CD4-positive, CD25-positive, alpha-beta regulatory T cell (primary cell): ENCODE measurements around the gene DNAAF8. TPM values are rescaled to one million over a fixed set of nuclear protein-coding genes. Genes with fewer than 3 reads are reported as not detected.

Source experiments
- ATAC-seq, 2 donors: fragments of 150-1000 bp; cut with Tn5 transposase; one replicate each; pipeline ENCODE4 v1.10.0; 2021; ENCODE audit warnings: low read depth in 2 of 2, moderate number of reproducible peaks in 2 of 2, moderate library complexity in 1 of 2
- DNase-seq, 3 donors: peaks; one replicate each; pipeline versions ENCODE4 v3.0.0 to v3.0.0-alpha.2; 2012 to 2022; ENCODE audit warnings: mixed read lengths in 1 of 3
- H3K27ac ChIP-seq: one replicate; pipeline ENCODE4 v1.7.0; 2013; ENCODE audit warnings: mild to moderate bottlenecking, low read length; ENCODE audit not compliant: insufficient read depth, poor library complexity, severe bottlenecking
- H3K27me3 ChIP-seq: one replicate; pipeline ENCODE4 v1.7.0; 2013; ENCODE audit warnings: low read length; ENCODE audit not compliant: control insufficient read depth, insufficient read depth
- H3K36me3 ChIP-seq: one replicate; pipeline ENCODE4 v1.7.0; 2013; ENCODE audit warnings: mild to moderate bottlenecking, low read length, moderate library complexity; ENCODE audit not compliant: control insufficient read depth, insufficient read depth
- H3K4me1 ChIP-seq: 2 replicates; pipeline ENCODE4 v1.7.0; 2013; ENCODE audit warnings: mild to moderate bottlenecking, low read length; ENCODE audit not compliant: insufficient read depth, control insufficient read depth, poor library complexity, severe bottlenecking
- H3K4me3 ChIP-seq: one replicate; pipeline ENCODE4 v1.7.0; 2013; ENCODE audit warnings: low read depth, mild to moderate bottlenecking, low read length, moderate library complexity
- H3K9me3 ChIP-seq, 2 experiments: 1 replicate in 1 of 2; 2 replicates in 1 of 2; pipeline ENCODE4 v1.7.0; 2013; ENCODE audit warnings: low read length in 2 of 2, mild to moderate bottlenecking in 1 of 2, moderate library complexity in 1 of 2; ENCODE audit not compliant: control insufficient read depth in 2 of 2
- H3K27ac Mint-ChIP-seq, 3 donors: one replicate each; pipeline ENCODE4 v1.8.0; 2020 to 2022; ENCODE audit warnings: mild to moderate bottlenecking in 3 of 3, mixed read lengths in 3 of 3, moderate library complexity in 2 of 3
- H3K27me3 Mint-ChIP-seq: one replicate; pipeline ENCODE4 v1.8.0; 2022; ENCODE audit warnings: mild to moderate bottlenecking, mixed read lengths
- H3K36me3 Mint-ChIP-seq: one replicate; pipeline ENCODE4 v1.8.0; 2020; ENCODE audit warnings: mixed read lengths
- H3K4me1 Mint-ChIP-seq, 4 donors: one replicate each; pipeline ENCODE4 v1.8.0; 2020 to 2022; ENCODE audit warnings: mixed read lengths in 4 of 4, mild to moderate bottlenecking in 1 of 4
- H3K4me3 Mint-ChIP-seq, 4 donors: one replicate each; pipeline ENCODE4 v1.8.0; 2020 to 2022; ENCODE audit warnings: mild to moderate bottlenecking in 4 of 4, mixed read lengths in 4 of 4, moderate library complexity in 3 of 4
- H3K9me3 Mint-ChIP-seq, 7 donors: one replicate each; pipeline ENCODE4 v1.8.0; 2020 to 2022; ENCODE audit warnings: mixed read lengths in 7 of 7, mild to moderate bottlenecking in 3 of 7, moderate library complexity in 2 of 7
- polyA plus RNA-seq, 4 donors: library from polyadenylated mRNA; unstranded; fragments of 300-500 nt; fragmentation: Illumina TruSeq; gene quantifications; one replicate each; pipeline ENCODE4 v1.2.3, GENCODE V29; 2021
- total RNA-seq: library from RNA; stranded (reverse); gene quantifications from one replicate; pipeline ENCODE4 v1.2.3, GENCODE V29; 2022

The DNAAF8 gene
- total and polyA plus RNA-seq, 5 donors from 2014 or later = 0.06 TPM; not detected in 4

GRCh38 chr16:4703906-4704305 is 30.4 kb upstream of the DNAAF8 start:
- peaks cover 0 to 2% (median under 1%) of the 10 kb centered on the region in 4 donors for H3K4me1 Mint-ChIP-seq
- Histone ChIP-seq H3K4me3 (no peak overlapping the region), H3K4me1 (no peaks in the 10 kb centered on the region), H3K36me3 (peaks cover 29% of the 10 kb centered on the region), H3K27me3 (no peaks in the 10 kb centered on the region), H3K27ac (no peak overlapping the region), H3K9me3 (no peaks in the 10 kb centered on the region)
- H3K27ac Mint-ChIP-seq = no peak overlapping the region
- no peaks in the 10 kb centered on the region for H3K27me3 Mint-ChIP-seq
- peaks cover 13% of the 10 kb centered on the region for H3K36me3 Mint-ChIP-seq
- no peak for ATAC-seq
- H3K4me3 Mint-ChIP-seq = no peak overlapping the region
- peak in 1 of 3 donors; percentile 26 for DNase-seq
- H3K9me3 Mint-ChIP-seq = no peaks in the 10 kb centered on the region

GRCh38 chr16:4704491-4704890 is 29.8 kb upstream of the DNAAF8 start:
- no peaks in the 10 kb centered on the region for H3K27me3 Mint-ChIP-seq
- Histone ChIP-seq H3K27ac (no peak overlapping the region), H3K9me3 (no peaks in the 10 kb centered on the region), H3K4me1 (no peaks in the 10 kb centered on the region), H3K4me3 (no peak overlapping the region), H3K27me3 (no peaks in the 10 kb centered on the region), H3K36me3 (peaks cover 23% of the 10 kb centered on the region)
- peaks cover 13% of the 10 kb centered on the region for H3K36me3 Mint-ChIP-seq
- ATAC-seq (no peak), DNase-seq (no peak)
- no peaks in the 10 kb centered on the region for H3K9me3 Mint-ChIP-seq
- H3K4me3 Mint-ChIP-seq = no peak overlapping the region
- peaks cover 0 to 4% (median under 1%) of the 10 kb centered on the region in 4 donors for H3K4me1 Mint-ChIP-seq
- no peak overlapping the region for H3K27ac Mint-ChIP-seq

GRCh38 chr16:4704913-4705312 is 29.4 kb upstream of the DNAAF8 start:
- Mint-ChIP-seq H3K4me1 (peaks cover 0 to 6% (median under 1%) of the 10 kb centered on the region in 4 donors), H3K9me3 (no peaks in the 10 kb centered on the region), H3K27ac (no peak overlapping the region), H3K36me3 (peaks cover 13% of the 10 kb centered on the region), H3K4me3 (no peak overlapping the region), H3K27me3 (no peaks in the 10 kb centered on the region)
- no peak overlapping the region for H3K27ac ChIP-seq
- H3K27me3 ChIP-seq = no peaks in the 10 kb centered on the region
- DNase-seq (no peak), ATAC-seq (no peak)
- H3K9me3 ChIP-seq = no peaks in the 10 kb centered on the region
- H3K4me3 ChIP-seq = no peak overlapping the region
- no peaks in the 10 kb centered on the region for H3K4me1 ChIP-seq
- peaks cover 25% of the 10 kb centered on the region for H3K36me3 ChIP-seq

- no peaks in the 10 kb centered on the region for H3K4me1 ChIP-seq
Measured at GRCh38 chr16:4706871-4707270, 27.5 kb upstream of the DNAAF8 start.

GRCh38 chr16:4709481-4709880 is 24.9 kb upstream of the DNAAF8 start:
- no peaks in the 10 kb centered on the region for H3K9me3 ChIP-seq
- Mint-ChIP-seq H3K27me3 (no peaks in the 10 kb centered on the region), H3K4me3 (no peak overlapping the region), H3K9me3 (no peaks in the 10 kb centered on the region), H3K27ac (no peak overlapping the region), H3K4me1 (peaks cover 0 to 6% (median under 1%) of the 10 kb centered on the region in 4 donors), H3K36me3 (peaks cover 25% of the 10 kb centered on the region)
- H3K27ac ChIP-seq = no peak overlapping the region
- no peaks in the 10 kb centered on the region for H3K4me1 ChIP-seq
- peaks cover 31% of the 10 kb centered on the region for H3K36me3 ChIP-seq
- H3K4me3 ChIP-seq = no peak overlapping the region
- no peaks in the 10 kb centered on the region for H3K27me3 ChIP-seq
- no peak for DNase-seq
- ATAC-seq = no peak

More at GRCh38 chr16:4706871-4707270, 27.5 kb upstream of the DNAAF8 start:
- Mint-ChIP-seq H3K27ac (peak overlapping the region in 2 of 3 donors; percentile 56 to 91), H3K4me1 (peaks cover 0 to 6% (median under 1%) of the 10 kb centered on the region in 4 donors), H3K9me3 (no peaks in the 10 kb centered on the region), H3K4me3 (no peak overlapping the region), H3K36me3 (peaks cover 19% of the 10 kb centered on the region), H3K27me3 (no peaks in the 10 kb centered on the region)
- Histone ChIP-seq H3K9me3 (no peaks in the 10 kb centered on the region), H3K4me3 (no peak overlapping the region), H3K27ac (no peak overlapping the region), H3K36me3 (peaks cover 23% of the 10 kb centered on the region), H3K27me3 (no peaks in the 10 kb centered on the region)
- DNase-seq (no peak), ATAC-seq (no peak)

GRCh38 chr16:4713663-4714501 is 20.5 kb upstream of the DNAAF8 start:
- H3K9me3 ChIP-seq = no peaks in the 10 kb centered on the region
- Mint-ChIP-seq H3K36me3 (peaks cover 28% of the 10 kb centered on the region), H3K4me1 (peaks cover 0 to 3% (median under 1%) of the 10 kb centered on the region in 4 donors), H3K27ac (no peak overlapping the region), H3K4me3 (no peak overlapping the region), H3K27me3 (no peaks in the 10 kb centered on the region), H3K9me3 (no peaks in the 10 kb centered on the region)
- H3K4me1 ChIP-seq = no peaks in the 10 kb centered on the region
- H3K27me3 ChIP-seq = no peaks in the 10 kb centered on the region
- H3K27ac ChIP-seq = no peak overlapping the region
- no peak overlapping the region for H3K4me3 ChIP-seq
- DNase-seq (no peak), ATAC-seq (no peak)
- H3K36me3 ChIP-seq = peaks cover 27% of the 10 kb centered on the region

GRCh38 chr16:4714996-4715395 is 19.3 kb upstream of the DNAAF8 start:
- no peaks in the 10 kb centered on the region for H3K9me3 ChIP-seq
- no peak for DNase-seq
- Mint-ChIP-seq H3K36me3 (peaks cover 22% of the 10 kb centered on the region), H3K9me3 (no peaks in the 10 kb centered on the region), H3K27ac (no peak overlapping the region), H3K4me1 (peaks cover 0 to 3% (median 0%) of the 10 kb centered on the region in 4 donors), H3K27me3 (no peaks in the 10 kb centered on the region), H3K4me3 (no peak overlapping the region)
- H3K27me3 ChIP-seq = no peaks in the 10 kb centered on the region
- H3K4me3 ChIP-seq = no peak overlapping the region
- no peaks in the 10 kb centered on the region for H3K4me1 ChIP-seq
- H3K36me3 ChIP-seq = peaks cover 22% of the 10 kb centered on the region
- no peak for ATAC-seq
- no peak overlapping the region for H3K27ac ChIP-seq

- ATAC-seq = no peak
- Histone ChIP-seq H3K4me3 (no peak overlapping the region), H3K4me1 (no peaks in the 10 kb centered on the region), H3K27ac (no peak overlapping the region), H3K36me3 (peaks cover 14% of the 10 kb centered on the region), H3K9me3 (no peaks in the 10 kb centered on the region), H3K27me3 (no peaks in the 10 kb centered on the region)
- Mint-ChIP-seq H3K4me3 (no peak overlapping the region), H3K36me3 (peaks cover 12% of the 10 kb centered on the region), H3K4me1 (peaks cover 0 to 6% (median 1%) of the 10 kb centered on the region in 4 donors), H3K27me3 (no peaks in the 10 kb centered on the region), H3K9me3 (peaks cover 0 to 1% (median 0%) of the 10 kb centered on the region in 7 donors), H3K27ac (no peak overlapping the region)
- no peak for DNase-seq
Measured at GRCh38 chr16:4718466-4718865, 15.9 kb upstream of the DNAAF8 start.
